ENCODE measurements around the gene EXD2.

- TF ChIP-seq CTCF (IDR thresholded peaks at IDR 0.05), result no peak
- TF ChIP-seq POLR2AphosphoS5 (IDR thresholded peaks at IDR 0.05; ENCODE audit: low read depth, low read length), result no peak
- TF ChIP-seq REST (IDR thresholded peaks at IDR 0.05; ENCODE audit: insufficient read depth in 1 of 2, low read depth in 2 of 2, low read length in 1 of 2), result no peak
Observed at GRCh38 chr14:69226178-69226577, 34.9 kb downstream of the EXD2 start.

Measured in Panc1 (cell line).